HG03457 (cell line): ENCODE data around the gene NCBP1.
"Not testable (repeated sequence)": the region's sequence is repeated elsewhere in the genome, so short reads cannot be mapped to it uniquely, and the experiment has no call there.

Experiments
- ATAC-seq: cut with Tn5 transposase; IDR thresholded peaks from one replicate; pipeline ENCODE4 v1.9.1; 2021; ENCODE audit warnings: moderate number of reproducible peaks; ENCODE audit not compliant: unreplicated experiment

NCBP1 gene

DNA sequence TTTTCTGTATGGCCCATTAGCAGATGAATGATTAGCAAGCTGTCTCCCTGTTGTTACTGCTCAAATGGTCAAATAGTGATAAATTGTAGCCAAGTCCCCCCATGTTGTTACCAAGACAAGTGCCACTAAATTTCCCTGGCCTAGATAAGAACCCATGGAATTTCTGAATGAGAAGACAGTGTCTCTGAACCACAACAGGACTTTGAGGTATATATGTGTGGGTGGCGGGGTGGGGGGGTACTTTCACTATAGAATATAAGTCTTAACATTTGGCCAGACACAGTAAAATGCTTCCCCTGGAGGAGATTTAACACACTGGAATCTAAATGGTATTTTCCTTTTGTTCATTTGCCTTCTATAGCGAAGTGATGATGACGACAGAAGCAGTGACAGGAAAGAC, 34.9 kb downstream of the NCBP1 start:
- ATAC-seq = no peak

DNA sequence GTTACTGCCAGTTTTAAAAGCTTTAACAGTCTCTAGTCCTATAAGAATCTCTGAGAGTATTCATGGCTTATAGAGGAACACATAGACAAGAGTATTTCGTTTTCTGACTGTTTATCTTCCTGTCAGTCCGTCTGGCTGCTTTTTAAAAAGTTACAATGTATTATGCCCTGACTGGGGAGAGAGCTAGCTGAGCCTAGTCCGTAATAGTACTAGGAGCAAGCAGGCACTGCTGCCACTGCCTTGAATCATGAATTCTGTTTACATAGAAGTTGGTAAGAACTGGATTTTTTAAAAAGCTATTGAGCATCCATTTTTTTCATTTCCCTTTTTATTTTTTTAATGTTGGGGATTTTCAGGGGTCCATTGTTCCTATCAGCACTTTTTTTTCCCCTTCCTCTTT, 37.0 kb downstream of the NCBP1 start:
- ATAC-seq = no peak

GRCh38 chr9:97672403-97672802, 38.8 kb downstream of the NCBP1 start:
- ATAC-seq = no peak

GRCh38 chr9:97673922-97674321, 40.3 kb downstream of the NCBP1 start:
- no peak for ATAC-seq

DNA sequence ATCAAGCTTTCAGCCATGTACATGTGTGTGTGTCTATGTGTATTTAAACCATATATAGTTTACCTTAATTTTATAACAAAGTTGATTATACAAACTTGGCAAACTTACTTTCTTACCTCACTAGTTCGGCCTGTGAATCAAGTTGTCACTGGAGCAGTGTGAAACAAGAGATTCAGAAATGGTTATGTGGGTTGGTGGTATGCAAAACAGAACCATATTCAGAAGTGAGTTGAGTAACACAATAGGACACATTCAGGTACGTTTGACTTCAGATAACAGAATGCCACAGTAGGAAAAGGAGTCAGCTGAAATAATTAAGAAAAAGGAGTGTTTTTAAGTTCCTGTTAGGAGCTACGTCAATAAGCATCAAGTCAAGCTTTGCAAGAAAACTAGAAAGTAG, 42.0 kb downstream of the NCBP1 start:
- no peak for ATAC-seq

DNA sequence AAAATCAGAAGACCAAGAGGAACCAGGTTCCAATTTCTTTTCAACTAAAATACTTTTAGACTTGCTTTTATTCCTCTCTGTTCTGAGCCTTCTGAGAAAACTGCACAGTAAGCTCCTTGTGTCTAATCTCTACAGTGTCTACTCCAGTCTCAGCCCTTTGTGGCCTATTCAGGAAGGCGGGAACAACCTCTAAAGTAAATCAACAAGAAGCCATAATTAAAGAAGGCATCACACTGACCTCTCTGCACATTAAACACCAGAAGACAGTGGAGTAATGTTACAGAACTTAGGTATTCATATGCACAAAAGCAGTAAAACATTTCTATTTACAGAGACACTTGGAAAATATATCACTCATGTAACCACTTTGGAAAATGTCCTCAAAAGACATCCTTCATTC, 48.6 kb downstream of the NCBP1 start:
- ATAC-seq = no peak

DNA sequence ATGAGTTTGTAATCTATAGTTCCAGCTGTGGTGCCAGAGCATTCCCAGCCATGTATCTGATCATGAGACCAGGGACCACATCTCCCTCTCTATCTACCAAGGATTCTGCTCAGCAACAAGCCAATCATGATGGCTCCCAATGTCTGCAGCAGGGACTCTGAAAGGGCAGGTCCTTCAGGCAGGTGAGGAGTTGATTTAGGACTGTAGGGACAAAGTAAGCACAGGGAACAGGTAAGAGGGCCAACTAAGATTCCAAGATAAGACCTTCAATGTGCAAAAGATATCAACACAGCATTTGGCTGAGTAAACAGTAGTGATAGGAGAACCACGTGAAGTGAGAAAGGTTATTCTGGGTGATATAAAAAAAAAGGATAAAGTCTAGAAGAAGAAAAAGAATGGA, 55.0 kb downstream of the NCBP1 start:
- ATAC-seq = no peak

DNA sequence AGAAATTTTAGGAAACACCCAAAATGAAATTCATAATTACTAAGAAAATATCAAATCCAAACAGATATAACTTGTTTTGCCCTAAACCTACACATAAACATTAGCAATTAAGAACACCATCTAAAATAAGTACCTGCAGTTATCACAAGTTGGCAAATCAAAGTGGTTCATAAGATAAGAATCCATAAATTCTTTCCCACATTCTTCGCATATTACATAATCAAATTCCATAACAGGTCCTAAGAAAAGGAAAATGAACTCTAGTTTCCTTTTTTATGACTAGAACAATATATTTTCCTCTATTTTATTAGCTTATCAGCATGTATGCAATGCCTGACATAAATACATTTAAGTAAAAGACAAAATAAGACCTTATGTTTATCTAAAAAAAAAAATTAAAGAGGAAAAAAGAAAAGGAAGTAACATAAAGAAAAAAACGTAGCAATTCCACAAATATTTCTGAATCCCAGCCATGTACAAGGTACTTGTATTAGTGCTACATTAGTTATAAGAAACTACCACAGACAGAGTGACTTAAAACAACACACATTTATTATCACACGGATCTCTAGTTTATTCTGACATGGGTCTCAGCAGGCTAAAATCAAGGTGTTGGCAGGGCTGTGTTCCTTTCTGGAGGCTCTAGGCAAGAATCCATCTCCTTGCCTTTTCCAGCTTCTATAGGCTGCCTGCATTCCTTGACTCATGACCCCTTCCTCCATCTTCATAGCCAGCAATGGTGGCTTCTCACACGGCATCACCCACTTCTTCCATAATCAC, 56.0 kb downstream of the NCBP1 start:
- ATAC-seq = no peak

DNA sequence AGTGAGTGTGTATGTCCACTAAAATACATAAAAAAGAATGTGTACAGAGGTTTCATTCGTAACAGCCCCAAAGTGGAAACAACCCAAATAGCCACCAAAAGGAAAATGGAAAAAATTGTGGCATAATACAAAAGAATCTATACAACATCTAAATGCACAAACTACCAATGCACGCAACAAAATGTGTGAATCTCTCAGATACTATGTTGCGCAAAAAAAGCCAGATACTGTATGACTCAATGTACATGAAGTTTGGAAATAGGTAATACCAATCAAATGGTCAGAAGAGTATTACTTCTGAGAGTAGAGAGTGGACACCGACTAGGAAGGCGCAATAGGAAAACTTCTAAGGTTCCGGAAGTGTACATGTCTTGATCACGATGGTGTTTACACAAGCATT, 61.1 kb downstream of the NCBP1 start:
- no peak for ATAC-seq

GRCh38 chr9:97695390-97695789, 61.8 kb downstream of the NCBP1 start:
- no peak for ATAC-seq

GRCh38 chr9:97695995-97696802, 62.6 kb downstream of the NCBP1 start:
- no peak for ATAC-seq

GRCh38 chr9:97696803-97697601, 63.4 kb downstream of the NCBP1 start, which contains the start of gene XPA:
XPA (minus strand) TSS chr9:97697340; CDS start chr9:97697292, 48 bp downstream.
- ATAC-seq = peak; percentile 88

- no peak for ATAC-seq
Observed at GRCh38 chr9:97697837-97698236, 64.2 kb downstream of the NCBP1 start.

GRCh38 chr9:97698865-97699264, 65.2 kb downstream of the NCBP1 start:
- ATAC-seq = no peak

DNA sequence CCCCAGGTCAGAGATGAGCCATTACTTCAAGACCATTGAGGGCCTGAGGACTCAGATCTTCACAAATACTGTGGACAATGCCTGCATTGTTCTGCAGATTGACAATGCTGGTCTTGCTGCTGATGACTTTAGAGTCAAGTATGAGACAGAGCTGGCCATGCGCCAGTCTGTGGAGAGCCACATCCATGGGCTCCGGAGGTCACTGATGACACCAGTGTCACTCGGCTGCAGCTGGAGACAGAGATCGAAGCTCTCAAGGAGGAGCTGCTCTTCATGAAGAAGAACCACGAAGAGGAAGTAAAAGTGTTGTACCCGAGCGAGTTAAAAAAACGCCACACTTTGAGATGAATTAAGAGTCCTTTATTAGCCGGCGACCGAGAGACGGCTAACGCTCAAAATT, 65.7 kb downstream of the NCBP1 start:
- ATAC-seq = not testable (repeated sequence)

DNA sequence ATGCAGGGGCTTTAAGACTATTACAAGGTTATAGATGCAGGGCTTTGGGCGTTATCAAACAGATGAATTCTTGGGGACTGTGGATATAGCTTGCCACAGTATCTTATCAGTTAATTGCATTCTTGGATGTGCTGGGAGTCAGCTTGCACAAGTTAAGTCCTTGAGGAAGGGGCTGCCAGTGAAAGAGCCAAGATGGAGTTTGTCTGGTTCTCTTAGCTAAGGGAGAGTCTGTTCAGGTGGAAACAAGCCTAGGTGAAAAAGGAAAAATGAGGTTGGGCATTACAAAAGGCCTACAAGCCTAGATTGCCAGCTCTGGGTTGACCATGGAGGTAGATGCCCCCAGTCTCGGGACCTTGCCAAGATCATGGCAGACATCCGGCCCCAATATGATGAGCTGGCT, 66.2 kb downstream of the NCBP1 start:
- not testable (repeated sequence) for ATAC-seq

GRCh38 chr9:97703437-97704344, 70.1 kb downstream of the NCBP1 start:
- no peak for ATAC-seq

GRCh38 chr9:97704345-97704677, 70.7 kb downstream of the NCBP1 start:
- ATAC-seq = no peak

DNA sequence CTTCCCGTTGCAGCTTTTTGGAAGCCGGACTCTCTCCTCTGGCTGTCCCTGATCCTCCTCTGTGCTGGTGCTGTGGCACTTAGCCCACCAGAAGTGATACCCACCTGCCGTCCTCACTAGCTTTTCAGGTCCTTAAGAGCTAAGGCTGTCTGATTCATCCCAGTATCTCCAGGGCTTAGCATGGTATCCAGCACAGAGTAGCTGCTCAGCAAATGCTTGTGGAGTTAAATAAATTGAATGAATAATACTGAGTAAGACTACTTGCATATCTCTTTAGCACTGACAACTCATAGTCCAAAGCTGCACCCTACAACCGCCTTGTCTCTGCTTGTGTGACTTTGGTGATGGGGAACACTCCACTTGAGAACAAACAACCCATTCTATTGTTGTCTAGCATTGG, 71.2 kb downstream of the NCBP1 start:
- no peak for ATAC-seq

GRCh38 chr9:97705354-97705950, 71.8 kb downstream of the NCBP1 start:
- no peak for ATAC-seq
